ENCODE results near the gene ROR2.

ROR2 gene

DNA sequence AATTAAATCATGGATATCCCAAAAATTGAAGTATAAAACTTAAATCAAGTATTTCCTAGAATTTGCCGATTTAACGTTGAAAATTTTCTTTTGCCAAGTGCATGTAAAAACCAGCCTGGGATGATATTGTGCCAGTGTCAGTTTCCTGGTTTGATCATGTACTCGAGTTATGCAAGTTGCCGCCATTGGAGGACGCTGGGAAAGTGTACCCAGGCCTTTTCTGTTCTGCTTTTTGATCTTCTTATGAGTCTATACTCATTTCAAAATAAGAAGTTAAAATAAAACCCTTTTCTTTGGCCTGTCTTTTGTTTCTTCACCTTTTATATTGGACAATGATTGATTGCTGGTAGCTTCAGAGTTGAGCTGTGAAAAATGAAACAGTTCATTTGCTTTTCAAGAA, 433.3 kb downstream of the ROR2 start:
- no peak for DNase-seq (ENCODE audit: low read depth)

DNA sequence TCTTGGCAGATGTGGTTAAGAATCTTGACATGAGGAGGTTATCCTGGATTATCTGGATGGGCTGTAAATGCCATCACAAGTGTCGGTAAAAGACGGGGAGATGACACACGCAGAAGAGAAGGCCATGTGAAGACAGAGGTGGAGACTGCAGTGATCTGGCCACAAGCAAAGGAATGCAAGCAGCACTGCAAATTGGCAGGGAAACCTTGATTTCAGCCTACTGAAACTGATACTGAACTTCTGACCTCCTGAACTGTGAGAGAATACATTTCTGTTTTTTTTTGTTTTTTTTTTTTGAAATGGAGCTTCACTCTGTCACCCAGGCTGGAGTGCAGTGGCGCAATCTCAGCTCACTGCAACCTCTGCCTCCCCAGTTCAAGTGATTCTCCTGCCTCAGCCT, 433.9 kb downstream of the ROR2 start:
- no peak for DNase-seq (ENCODE audit: low read depth)

DNA sequence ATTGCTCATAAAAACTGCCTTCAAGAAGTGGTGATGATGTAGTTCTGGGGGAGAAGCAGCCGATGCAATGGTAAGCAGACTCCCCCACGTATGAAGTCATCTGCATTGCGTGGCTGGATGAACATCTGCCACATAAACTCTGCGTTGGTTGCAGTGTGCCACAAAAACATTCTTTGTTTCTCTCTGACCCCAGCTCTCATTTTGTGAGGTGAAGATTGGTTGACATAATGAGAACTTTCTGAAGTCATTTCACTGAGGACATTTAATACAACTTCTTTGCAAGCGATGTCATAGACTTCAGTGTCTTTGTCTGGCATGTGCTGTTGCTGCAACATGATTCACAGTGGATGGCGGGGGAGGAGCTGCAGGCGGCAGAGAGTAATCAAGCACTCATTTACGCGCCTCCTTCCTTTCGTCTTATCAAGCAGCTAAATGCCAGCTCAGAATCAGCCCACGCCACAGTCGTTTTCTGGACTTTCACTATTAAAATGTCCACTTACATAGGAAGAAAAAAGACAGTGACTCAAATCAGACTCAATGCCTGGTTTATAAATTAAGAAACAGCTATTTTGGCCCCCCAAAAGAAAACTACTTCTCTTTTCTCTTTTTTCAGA, 434.8 kb downstream of the ROR2 start:
- no peak for DNase-seq (ENCODE audit: low read depth)
